HCT116 (cell line): Measurements from ENCODE around the gene ZNF837. TPM values are rescaled to one million over a fixed set of nuclear protein-coding genes. Genes with fewer than 3 reads are reported as not detected.

Experiments
- ATAC-seq: fragments of 200-7000 bp; cut with Tn5 transposase; 2 replicates; pipeline ENCODE4 v1.9.1; 2020; ENCODE audit warnings: mild to moderate bottlenecking, moderate library complexity
- BruUV-seq: library from RNA; stranded (reverse); fragments of 400-500 nt; replicated peaks from 2 replicates; lab custom pipeline; 2021; lab: Mats Ljungman, UMichigan
- CTCF ChIA-PET: fragments of 300-600 bp; sonication (Branson Sonifier 250); formaldehyde crosslinking; loops from one replicate; lab custom pipeline; 2021; ENCODE audit warnings: antibody characterized with exemption; lab: Charles Lee
- POLR2A ChIA-PET: fragments of 300-600, 350-600 bp; sonication (Branson Sonifier 250); formaldehyde crosslinking; loops from one replicate; lab custom pipeline; 2021; ENCODE audit warnings: antibody characterized with exemption; lab: Charles Lee
- RAD21 ChIA-PET, 2 experiments: fragments of 300-600 bp; sonication (Branson Sonifier 250); formaldehyde crosslinking; loops; one replicate each; lab custom pipeline; 2023; ENCODE audit warnings: low total read pairs in 2 of 2; ENCODE audit not compliant: uncharacterized antibody in 2 of 2, unreplicated experiment in 2 of 2, low non-redundant PET in 1 of 2; lab: Charles Lee
- DNase-seq: peaks from one replicate; pipeline ENCODE4 v3.0.0-alpha.2; 2010; ENCODE audit warnings: low read depth, low spot score
- H2AFZ ChIP-seq: fragments of 200-600 bp; shearing (Covaris generic), sonication (generic); 2 replicates; pipeline ENCODE4 v1.6.1; 2017; ENCODE audit warnings: low read depth, mixed run types, mixed read lengths, antibody characterized with exemption, low read length; ENCODE audit not compliant: poor library complexity, severe bottlenecking
- H3K27ac ChIP-seq: 2 replicates; pipeline ENCODE4 v1.5.1; 2012; ENCODE audit warnings: low read depth, low read length
- H3K27me3 ChIP-seq: fragments of 200-600 bp; sonication (generic); 2 replicates; pipeline ENCODE4 v1.6.1; 2016; ENCODE audit warnings: mixed run types, low read length, mixed read lengths; ENCODE audit not compliant: insufficient read depth
- H3K36me3 ChIP-seq, 2 experiments: fragments of 200-500 bp in 1 of 2; fragments of 200-600 bp in 1 of 2; sonication (Bioruptor generic) in 1 of 2; sonication (generic) in 1 of 2; 2 replicates each; pipeline versions ENCODE4 v1.5.1 to v1.6.1; 2014 to 2016; ENCODE audit warnings: low read length in 2 of 2, inconsistent platforms in 1 of 2, mixed read lengths in 1 of 2, mixed run types in 1 of 2; ENCODE audit not compliant: insufficient read depth in 2 of 2, control insufficient read depth in 1 of 2
- H3K4me1 ChIP-seq, 2 experiments: fragments of 200-600 bp in 1 of 2; sonication (generic) in 1 of 2; 2 replicates each; pipeline versions ENCODE4 v1.5.1 to v1.6.1; 2012 to 2017; ENCODE audit warnings: low read length in 2 of 2, inconsistent platforms in 1 of 2, mild to moderate bottlenecking in 1 of 2, mixed read lengths in 1 of 2, mixed run types in 1 of 2, moderate library complexity in 1 of 2; ENCODE audit not compliant: insufficient read depth in 2 of 2, control insufficient read depth in 1 of 2
- H3K4me2 ChIP-seq: fragments of 200-600 bp; sonication (generic); 2 replicates; pipeline ENCODE4 v1.6.1; 2017; ENCODE audit warnings: mixed run types, low read length, mixed read lengths
- H3K4me3 ChIP-seq, 2 experiments: fragments of 200-600 bp in 1 of 2; sonication (generic) in 1 of 2; replicated peaks in 1 of 2; 2 replicates each; pipeline ENCODE4 v1.5.1; 2011 to 2016; ENCODE audit warnings: low read length in 2 of 2, control low read depth in 1 of 2, low read depth in 1 of 2, mild to moderate bottlenecking in 1 of 2, mixed read lengths in 1 of 2, mixed run types in 1 of 2
- H3K79me2 ChIP-seq: fragments of 200-600 bp; sonication (generic); 2 replicates; pipeline ENCODE4 v1.6.1; 2017; ENCODE audit warnings: mild to moderate bottlenecking, mixed run types, low read length, moderate library complexity, mixed read lengths; ENCODE audit not compliant: insufficient read depth
- H3K9ac ChIP-seq: fragments of 200-600 bp; sonication (generic); 2 replicates; pipeline ENCODE4 v1.6.1; 2016; ENCODE audit warnings: low read length, mixed read lengths
- H3K9me2 ChIP-seq: fragments of 200-600 bp; sonication (generic), shearing (Covaris generic); 2 replicates; pipeline ENCODE4 v1.6.1; 2017; ENCODE audit warnings: mixed run types, mild to moderate bottlenecking, moderate library complexity; ENCODE audit not compliant: insufficient read depth
- H3K9me3 ChIP-seq, 2 experiments: fragments of 200-500 bp in 1 of 2; fragments of 200-600 bp in 1 of 2; sonication (Bioruptor generic) in 1 of 2; sonication (generic) in 1 of 2; 2 replicates each; pipeline ENCODE4 v1.6.1; 2014 to 2017; ENCODE audit warnings: low read length in 2 of 2, mixed read lengths in 2 of 2, inconsistent platforms in 1 of 2, low read depth in 1 of 2, mild to moderate bottlenecking in 1 of 2, mixed run types in 1 of 2, moderate library complexity in 1 of 2; ENCODE audit not compliant: control insufficient read depth in 1 of 2, insufficient read depth in 1 of 2
- H4K20me1 ChIP-seq: fragments of 200-600 bp; sonication (generic), shearing (Covaris generic); 2 replicates; pipeline ENCODE4 v1.6.1; 2017; ENCODE audit warnings: mixed run types, mild to moderate bottlenecking, moderate library complexity; ENCODE audit not compliant: insufficient read depth
- CEBPB ChIP-seq: IDR thresholded peaks from 2 replicates; pipeline ENCODE4 v1.6.1; 2012; ENCODE audit warnings: low read depth
- CTCF ChIP-seq, 3 experiments: fragments of 200-600 bp in 1 of 3; sonication (generic) in 1 of 3; IDR thresholded peaks in 2 of 3; conservative IDR thresholded peaks in 1 of 3; 2 replicates each; pipeline ENCODE4 v1.5.1; 2012 to 2017; ENCODE audit warnings: low read depth in 2 of 3, low read length in 2 of 3, antibody characterized with exemption in 1 of 3, borderline replicate concordance in 1 of 3, control low read depth in 1 of 3, mild to moderate bottlenecking in 1 of 3, mixed read lengths in 1 of 3, mixed run types in 1 of 3, moderate library complexity in 1 of 3; ENCODE audit not compliant: insufficient read depth in 1 of 3
- EGR1 ChIP-seq: IDR thresholded peaks from 2 replicates; pipeline ENCODE4 v1.6.1; 2012; ENCODE audit warnings: low read depth
- ELF1 ChIP-seq: IDR thresholded peaks from 2 replicates; pipeline ENCODE4 v1.6.1; 2012; ENCODE audit warnings: low read depth, borderline replicate concordance
- RAD21 ChIP-seq: IDR thresholded peaks from 2 replicates; pipeline ENCODE4 v1.6.1; 2012; ENCODE audit warnings: low read depth, mild to moderate bottlenecking
- YY1 ChIP-seq: IDR thresholded peaks from 2 replicates; pipeline ENCODE4 v1.6.1; 2011; ENCODE audit warnings: low read length, low read depth, moderate library complexity, mild to moderate bottlenecking; ENCODE audit not compliant: insufficient replicate concordance; ENCODE audit errors: extremely low read depth
- ZNF274 ChIP-seq: fragments of 200-500 bp; sonication (Bioruptor generic); IDR thresholded peaks from 2 replicates; pipeline ENCODE4 v1.6.1; 2014; ENCODE audit warnings: mild to moderate bottlenecking, low read depth, low read length, inconsistent platforms
- intact Hi-C: fragments of 100-400 bp; cut with micrococcal nuclease; formaldehyde crosslinking; loops from 2 replicates; pipeline ENCODE4 v1.10.0; 2022
- total RNA-seq: library from RNA; stranded (reverse); gene quantifications from one replicate; pipeline ENCODE4 v1.2.1, GENCODE V29; 2021; ENCODE audit not compliant: unreplicated experiment
- TF ChIP-seq, protein P1 (sequence below): IDR thresholded peaks from 2 replicates; pipeline ENCODE4 v1.6.1; 2011; ENCODE audit warnings: mild to moderate bottlenecking, low read length, moderate library complexity; ENCODE audit not compliant: insufficient replicate concordance; ENCODE audit errors: extremely low read depth
- TF ChIP-seq, protein P2 (sequence below): IDR thresholded peaks from 2 replicates; pipeline ENCODE4 v1.6.1; 2012

The ZNF837 gene
- total RNA-seq, 1 experiment from 2014 or later, result 3.2 TPM

GRCh38 chr19:58351990-58352755 is 28.7 kb downstream of the ZNF837 start:
- ATAC-seq (no peak), DNase-seq (no peak)
- H3K9me2 ChIP-seq, result no peaks in the 10 kb centered on the region
- no peaks in the 10 kb centered on the region for H3K9me3 ChIP-seq
- ChIA-PET POLR2A (interaction anchor here (1.4 kb wide), 1 partner anchor 10 kb away, joined by 7 read pairs; the partner anchor contains the start of gene ZNF497), RAD21 (interaction anchor here in 1 of 2 experiments (0.5 kb wide), 1 partner anchor 133 kb away, joined by 3 read pairs; no protein-coding TSS in a partner anchor), CTCF (no interaction called here)
- no peaks in the 10 kb centered on the region for H3K27me3 ChIP-seq
- H3K79me2 ChIP-seq, result no peaks in the 10 kb centered on the region
- H2AFZ ChIP-seq, result no peak overlapping the region
- H3K4me3 ChIP-seq, result no peak overlapping the region
- no peaks in the 10 kb centered on the region for H3K4me1 ChIP-seq
- intact Hi-C loops, result no loop called here
- H3K36me3 ChIP-seq, result no peaks in the 10 kb centered on the region
- H3K27ac ChIP-seq, result no peak overlapping the region
- TF ChIP-seq CTCF (IDR thresholded peaks at IDR 0.05 in 2 of 3, conservative IDR thresholded peaks at IDR 0.05 in 1 of 3; ENCODE audit: borderline replicate concordance in 1 of 3, insufficient read depth in 1 of 3, low read depth in 2 of 3, low read length in 2 of 3) (no peak), ELF1 (no peak), CEBPB (no peak), ZNF274 (no peak), RAD21 (no peak), EGR1 (no peak), YY1 (no peak)
- TF ChIP-seq, protein P1, sequence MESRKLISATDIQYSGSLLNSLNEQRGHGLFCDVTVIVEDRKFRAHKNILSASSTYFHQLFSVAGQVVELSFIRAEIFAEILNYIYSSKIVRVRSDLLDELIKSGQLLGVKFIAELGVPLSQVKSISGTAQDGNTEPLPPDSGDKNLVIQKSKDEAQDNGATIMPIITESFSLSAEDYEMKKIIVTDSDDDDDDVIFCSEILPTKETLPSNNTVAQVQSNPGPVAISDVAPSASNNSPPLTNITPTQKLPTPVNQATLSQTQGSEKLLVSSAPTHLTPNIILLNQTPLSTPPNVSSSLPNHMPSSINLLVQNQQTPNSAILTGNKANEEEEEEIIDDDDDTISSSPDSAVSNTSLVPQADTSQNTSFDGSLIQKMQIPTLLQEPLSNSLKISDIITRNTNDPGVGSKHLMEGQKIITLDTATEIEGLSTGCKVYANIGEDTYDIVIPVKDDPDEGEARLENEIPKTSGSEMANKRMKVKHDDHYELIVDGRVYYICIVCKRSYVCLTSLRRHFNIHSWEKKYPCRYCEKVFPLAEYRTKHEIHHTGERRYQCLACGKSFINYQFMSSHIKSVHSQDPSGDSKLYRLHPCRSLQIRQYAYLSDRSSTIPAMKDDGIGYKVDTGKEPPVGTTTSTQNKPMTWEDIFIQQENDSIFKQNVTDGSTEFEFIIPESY, result no peak
- TF ChIP-seq, protein P2, sequence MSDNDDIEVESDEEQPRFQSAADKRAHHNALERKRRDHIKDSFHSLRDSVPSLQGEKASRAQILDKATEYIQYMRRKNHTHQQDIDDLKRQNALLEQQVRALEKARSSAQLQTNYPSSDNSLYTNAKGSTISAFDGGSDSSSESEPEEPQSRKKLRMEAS, result no peak
- H3K9ac ChIP-seq, result no peak overlapping the region
- no peaks in the 10 kb centered on the region for H4K20me1 ChIP-seq
- BruUV-seq, result no TSS peak
- no peak overlapping the region for H3K4me2 ChIP-seq
